HepG2 (cell line): ENCODE measurements around the gene COX8C. TPM values are rescaled to one million over a fixed set of nuclear protein-coding genes. Genes with fewer than 3 reads are reported as not detected.
A peak's percentile ranks its signal among the peaks of the same experiment; 100 is the strongest.

Experiments
- ATAC-seq: fragments of 200-7000 bp; cut with Tn5 transposase; 3 replicates; pipeline ENCODE4 v1.9.1; 2020; ENCODE audit warnings: mild to moderate bottlenecking, moderate library complexity
- BruUV-seq: library from RNA; stranded (reverse); fragments of 400-500 nt; replicated peaks from 2 replicates; lab custom pipeline; 2021; lab: Mats Ljungman, UMichigan
- CTCF ChIA-PET: fragments of 300-600 bp; formaldehyde crosslinking; extraction: SDS; loops from one replicate; lab custom pipeline; 2021; ENCODE audit warnings: low total read pairs, inconsistent platforms, low intra/inter-chr PET ratio; lab: Yijun Ruan, JAX
- POLR2A ChIA-PET: fragments of 350-600 bp; sonication (Branson Sonifier 250); formaldehyde crosslinking; loops from one replicate; lab custom pipeline; 2020; ENCODE audit warnings: antibody characterized with exemption, inconsistent platforms; lab: Yijun Ruan, JAX
- DNase-seq: peaks from one replicate; pipeline ENCODE4 v3.0.0-alpha.2; 2015; ENCODE audit warnings: low spot score
- FAIRE-seq: peaks from 3 replicates; lab custom pipeline; 2011; peaks lifted over from hg19 to GRCh38; lab: Jason Lieb, UNC
- H2AFZ ChIP-seq: one replicate; pipeline ENCODE4 v1.6.1; 2011; ENCODE audit warnings: low read length, inconsistent platforms
- H3K27ac ChIP-seq: fragments of 300-600 bp; 3 replicates; pipeline ENCODE4 v1.8.0; 2011; ENCODE audit warnings: mixed run types, mild to moderate bottlenecking, mixed read lengths, low read length, inconsistent platforms; ENCODE audit not compliant: insufficient read depth; ENCODE audit errors: extremely low read length
- H3K27me3 ChIP-seq, 2 experiments: fragments of 200-600 bp in 1 of 2; 2 replicates in 1 of 2; 3 replicates in 1 of 2; pipeline versions ENCODE4 v1.6.0 to v1.8.0; 2011; ENCODE audit warnings: low read length in 2 of 2, mild to moderate bottlenecking in 2 of 2, moderate library complexity in 2 of 2, inconsistent platforms in 1 of 2; ENCODE audit not compliant: insufficient read depth in 2 of 2, control insufficient read depth in 1 of 2
- H3K36me3 ChIP-seq, 2 experiments: fragments of 200-600 bp in 1 of 2; replicated peaks in 1 of 2; 2 replicates in 1 of 2; 3 replicates in 1 of 2; pipeline versions ENCODE4 v1.5.1 to v1.8.0; 2011; ENCODE audit warnings: low read length in 2 of 2, inconsistent platforms in 1 of 2; ENCODE audit not compliant: insufficient read depth in 2 of 2, control insufficient read depth in 1 of 2
- H3K4me1 ChIP-seq: 2 replicates; pipeline ENCODE4 v1.5.1; 2012; ENCODE audit warnings: low read length, inconsistent platforms; ENCODE audit not compliant: insufficient read depth
- H3K4me2 ChIP-seq: 2 replicates; pipeline ENCODE4 v1.6.0; 2011; ENCODE audit warnings: low read depth, low read length, inconsistent platforms
- H3K4me3 ChIP-seq, 3 experiments: fragments of 200-600 bp in 1 of 3; sonication (generic), shearing (Covaris generic) in 1 of 3; replicated peaks in 1 of 3; 2 replicates each; pipeline ENCODE4 v1.5.1; 2011 to 2016; ENCODE audit warnings: low read length in 3 of 3, inconsistent platforms in 2 of 3, low read depth in 2 of 3, mild to moderate bottlenecking in 2 of 3, control low read depth in 1 of 3, mixed read lengths in 1 of 3; ENCODE audit not compliant: insufficient read depth in 1 of 3
- H3K79me2 ChIP-seq: one replicate; pipeline ENCODE4 v1.6.1; 2011; ENCODE audit warnings: low read length, inconsistent platforms; ENCODE audit not compliant: insufficient read depth
- H3K9ac ChIP-seq: 2 replicates; pipeline ENCODE4 v1.6.0; 2011; ENCODE audit warnings: mild to moderate bottlenecking, low read depth, low read length, inconsistent platforms; ENCODE audit not compliant: insufficient read depth
- H3K9me3 ChIP-seq: 2 replicates; pipeline ENCODE4 v1.5.1; 2012; ENCODE audit warnings: mild to moderate bottlenecking, low read length
- H4K20me1 ChIP-seq: 2 replicates; pipeline ENCODE4 v1.6.0; 2011; ENCODE audit warnings: inconsistent platforms, mild to moderate bottlenecking, low read length, moderate library complexity; ENCODE audit not compliant: insufficient read depth
- KDM5A ChIP-seq: fragments of 200-600 bp; sonication (generic); IDR thresholded peaks from 2 replicates; pipeline ENCODE4 v1.7.0; 2018; ENCODE audit warnings: antibody characterized with exemption, mild to moderate bottlenecking, low read length, borderline replicate concordance
- MAF1 ChIP-seq: sonication (generic); formaldehyde crosslinking; IDR thresholded peaks from 2 replicates; pipeline ENCODE4 v1.5.0; 2020; ENCODE audit warnings: missing genetic modification reagents, borderline replicate concordance
- NFAT5 ChIP-seq: sonication (generic); formaldehyde crosslinking; IDR thresholded peaks from 2 replicates; pipeline ENCODE4 v1.4.0; 2020; ENCODE audit warnings: missing genetic modification reagents
- NPAS2 ChIP-seq: sonication (generic); formaldehyde crosslinking; IDR thresholded peaks from 2 replicates; pipeline ENCODE4 v1.8.0; 2022; ENCODE audit warnings: mild to moderate bottlenecking, missing genetic modification reagents, borderline replicate concordance
- SYNCRIP ChIP-seq: fragments of 200-400 bp; formaldehyde crosslinking; IDR thresholded peaks from 2 replicates; pipeline ENCODE4 v1.6.1; 2018; ENCODE audit warnings: mild to moderate bottlenecking, low read depth, low read length; ENCODE audit not compliant: insufficient read depth
- ZFX ChIP-seq: sonication (generic); formaldehyde crosslinking; IDR thresholded peaks from 2 replicates; pipeline ENCODE4 v1.4.0; 2020; ENCODE audit warnings: mild to moderate bottlenecking, low read depth, missing genetic modification reagents, moderate library complexity
- ZNF207 ChIP-seq: fragments of 450-650 bp; IDR thresholded peaks from 2 replicates; pipeline ENCODE4 v1.6.1; 2016; ENCODE audit warnings: antibody characterized with exemption, borderline replicate concordance
- ZNF30 ChIP-seq: sonication (generic); formaldehyde crosslinking; IDR thresholded peaks from 2 replicates; pipeline ENCODE4 v1.5.0; 2020; ENCODE audit warnings: mild to moderate bottlenecking, missing genetic modification reagents
- ZNF468 ChIP-seq: sonication (generic); formaldehyde crosslinking; IDR thresholded peaks from 2 replicates; pipeline ENCODE4 v1.8.0; 2022; ENCODE audit warnings: mild to moderate bottlenecking, moderate library complexity, missing genetic modification reagents
- ZNF574 ChIP-seq: sonication (generic); formaldehyde crosslinking; IDR thresholded peaks from 2 replicates; pipeline ENCODE4 v1.4.0; 2020; ENCODE audit warnings: missing genetic modification reagents
- ZSCAN12 ChIP-seq: sonication (generic); formaldehyde crosslinking; IDR thresholded peaks from 2 replicates; pipeline ENCODE4 v1.9.0; 2021; ENCODE audit warnings: mild to moderate bottlenecking, missing genetic modification reagents
- WGBS: methylation state at CpG from one replicate; pipeline ENCODE4 v1.1.6; 2017; ENCODE audit warnings: low lambda C conversion rate; 5-methylcytosine and 5-hydroxymethylcytosine counted together
- in situ Hi-C: cut with HindIII; loops from 2 replicates; pipeline ENCODE4 v1.10.0; 2017; ENCODE audit warnings: low pct_unique_long_range_greater_than_20kb; ENCODE audit not compliant: extremely low pct_ligation_motif_present
- intact Hi-C: fragments of 100-400 bp; cut with micrococcal nuclease; formaldehyde crosslinking; loops from one replicate; pipeline ENCODE4 v1.10.0; 2022; ENCODE audit not compliant: unreplicated experiment
- polyA plus RNA-seq, 8 experiments: library from polyadenylated mRNA; depleted of rRNA in 3 of 8; stranded (reverse) in 7 of 8; unstranded in 1 of 8; fragments of >200 nt; fragmentation: Illumina TruSeq in 4 of 8; extraction: Trizol in 4 of 8; gene quantifications; 2 replicates each; pipeline versions ENCODE4 v1.2.1 to v1.2.3, GENCODE V29; 2011 to 2016; ENCODE audit warnings: low read depth in 4 of 8, missing spikeins in 1 of 8, mixed read lengths in 1 of 8; ENCODE audit not compliant: insufficient read depth in 1 of 8
- total RNA-seq, 5 experiments: library from RNA; depleted of rRNA; stranded (reverse); fragments of >200 nt; fragmentation: Illumina TruSeq; extraction: Trizol; gene quantifications; 2 replicates each; pipeline ENCODE4 v1.2.3, GENCODE V29; 2016; ENCODE audit warnings: low read depth in 1 of 5

Gene COX8C
- total and polyA plus RNA-seq, 2 of the 13 experiments (the other 11 are each of a cell fraction or from before 2014, with no cell fraction given): not detected

- TF ChIP-seq KDM5A (0 out of 2 replicates have a peak, but pooled peaks have one; percentile 17), ZFX (CRISPR knock-in tag) (peak; percentile 47; the same call in 1 of the 2 replicates)
Observed at GRCh38 chr14:93331728-93332396, 15.1 kb upstream of the COX8C start (continued).

GRCh38 chr14:93332397-93332852 lies 14.6 kb upstream of the COX8C start:
- no TSS peak for BruUV-seq
- Histone ChIP-seq H2AFZ (no peak overlapping the region), H4K20me1 (peaks cover 21% of the 10 kb centered on the region), H3K79me2 (peaks cover 52% of the 10 kb centered on the region), H3K27me3 (no peaks in the 10 kb centered on the region; a peak in 1 of 5 replicates), H3K27ac (peak overlapping the region; percentile 84), H3K4me2 (peak overlapping the region; percentile 83), H3K9ac (peak overlapping the region; percentile 87), H3K36me3 (no peaks in the 10 kb centered on the region), H3K9me3 (peaks cover 7% of the 10 kb centered on the region; the same call in 1 of the 2 replicates), H3K4me1 (peaks cover 54% of the 10 kb centered on the region), H3K4me3 (peak overlapping the region; percentile 77 to 81 (median 79))
- ChIA-PET POLR2A (interaction anchor here (0.7 to 2.1 kb wide), 4 partner anchors 13 to 126 kb away, joined by 3 to 8 read pairs (median 3); partner anchors contain the start of genes GON7 and UBR7), CTCF (no interaction called here)
- ATAC-seq (peak; percentile 87), DNase-seq (peak; percentile 40), FAIRE-seq (no peak)
- intact Hi-C loops (loop anchor here (5.0 to 10.0 kb wide), 2 partner anchors 48 to 125 kb away; partner anchors contain the start of genes GON7 and UBR7), in situ Hi-C loops (no loop called here)
- WGBS: no CpG with 5 or more reads among the region's 61 CpGs
- TF ChIP-seq NFAT5 (CRISPR knock-in tag) (no peak), KDM5A (no peak), SYNCRIP (no peak), ZNF468 (CRISPR knock-in tag) (no peak), NPAS2 (CRISPR knock-in tag) (no peak), ZNF207 (no peak), ZNF574 (0 out of 2 replicates have a peak, but pooled peaks have one; percentile 5), MAF1 (CRISPR knock-in tag) (no peak), ZNF30 (CRISPR knock-in tag) (no peak), ZSCAN12 (CRISPR knock-in tag) (no peak)
